Upper lobe of left lung (tissue), 6 donors: ENCODE results near the gene FBXL7. TPM values are rescaled to one million over a fixed set of nuclear protein-coding genes. Genes with fewer than 3 reads are reported as not detected.
"Not testable (repeated sequence)": the region's sequence is repeated elsewhere in the genome, so short reads cannot be mapped to it uniquely, and the experiment has no call there.

Experiments used
- ATAC-seq, 2 donors: fragments of 200-7000 bp; cut with Tn5 transposase; one replicate each; pipeline ENCODE4 v1.9.1; 2022; ENCODE audit warnings: mild to moderate bottlenecking in 2 of 2, moderate library complexity in 2 of 2; ENCODE audit not compliant: low FRiP score in 2 of 2
- DNase-seq, 2 donors: peaks; one replicate each; pipeline ENCODE4 v3.0.0-alpha.2; 2019 to 2020
- H3K27ac ChIP-seq, 4 donors: fragments of 200-600 bp; sonication (generic); one replicate each; pipeline ENCODE4 v1.5.1; 2016 to 2019
- H3K27me3 ChIP-seq, 4 donors: fragments of 200-600 bp; sonication (generic); one replicate each; pipeline ENCODE4 v1.5.1; 2017 to 2019
- H3K36me3 ChIP-seq, 4 donors: fragments of 200-600 bp; sonication (generic); one replicate each; pipeline ENCODE4 v1.5.1; 2016 to 2019
- H3K4me1 ChIP-seq, 4 donors: fragments of 200-600 bp; sonication (generic); one replicate each; pipeline ENCODE4 v1.5.1; 2018 to 2019
- H3K4me3 ChIP-seq, 4 donors: fragments of 200-600 bp; sonication (generic); one replicate each; pipeline ENCODE4 v1.5.1; 2017 to 2019; ENCODE audit warnings: mild to moderate bottlenecking in 2 of 4, moderate library complexity in 1 of 4
- H3K9me3 ChIP-seq, 4 donors: fragments of 200-600 bp; sonication (generic); one replicate each; pipeline ENCODE4 v1.5.1; 2018 to 2019
- EP300 ChIP-seq, 4 donors: sonication (generic); formaldehyde crosslinking; IDR thresholded peaks; one replicate each; pipeline ENCODE4 v1.5.1; 2017; ENCODE audit warnings: antibody characterized with exemption in 4 of 4, control low read depth in 2 of 4
- POLR2A ChIP-seq, 4 donors: fragments of 450-650 bp; IDR thresholded peaks; one replicate each; pipeline ENCODE4 v1.5.1; 2016 to 2017; ENCODE audit warnings: antibody characterized with exemption in 4 of 4, mild to moderate bottlenecking in 2 of 4
- POLR2AphosphoS5 ChIP-seq, 2 donors: sonication (generic); formaldehyde crosslinking; IDR thresholded peaks; one replicate each; pipeline ENCODE4 v1.5.1; 2017; ENCODE audit warnings: antibody characterized with exemption in 2 of 2
- WGBS, 2 donors: methylation state at CpG; one replicate each; pipeline ENCODE4 v1.1.5; 2017 to 2018; 5-methylcytosine and 5-hydroxymethylcytosine counted together
- total RNA-seq, 6 donors: library from RNA; depleted of rRNA in 4 of 6; stranded (reverse); fragments of >200 nt in 4 of 6; gene quantifications; one replicate each; pipeline versions ENCODE4 v1.1.0 to v1.2.1, GENCODE V29; 2016 to 2021
- TF ChIP-seq, protein P1 (sequence below), 6 experiments: fragments of 450-650 bp in 4 of 6; fragments of 200-600 bp in 2 of 6; sonication (generic) in 2 of 6; IDR thresholded peaks; one replicate each; pipeline ENCODE4 v1.5.1; 2016 to 2019; ENCODE audit warnings: antibody characterized with exemption in 6 of 6
- donor health status: DM: no; HTN: no; CAD: no; lungs with moderate emphysema.
- donor health status: DM: no; HTN: yes; CAD: no; lungs with severe emphysema.

Gene FBXL7
- total RNA-seq, 6 donors from 2014 or later = 4.9 to 13.6 (median 6.9) TPM

DNA sequence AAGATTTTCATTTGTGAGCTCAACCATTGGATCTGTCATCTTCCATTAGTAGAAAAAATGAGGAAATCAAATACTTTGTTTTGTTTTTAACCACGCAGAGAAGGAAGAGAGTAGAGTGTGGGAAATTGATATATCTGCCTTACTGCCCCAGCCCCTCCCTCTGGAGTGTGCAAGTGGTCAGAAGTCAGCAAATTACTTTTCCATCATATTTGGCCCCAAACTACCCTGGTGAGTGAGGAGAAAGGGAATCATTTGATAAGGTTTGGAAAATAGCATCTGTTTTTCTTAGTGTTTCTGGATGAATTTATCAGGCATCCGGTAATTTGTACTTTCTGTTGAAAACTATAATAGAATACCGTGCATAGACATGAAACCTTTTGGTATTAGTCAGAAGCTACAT lies 352.2 kb downstream of the FBXL7 start:
- Histone ChIP-seq H3K9me3 (no peaks in the 10 kb centered on the region), H3K27me3 (no peaks in the 10 kb centered on the region), H3K36me3 (no peaks in the 10 kb centered on the region), H3K4me1 (peaks cover 4 to 22% (median 9%) of the 10 kb centered on the region in 4 donors), H3K27ac (no peak overlapping the region), H3K4me3 (no peak overlapping the region)
- TF ChIP-seq, protein P1, sequence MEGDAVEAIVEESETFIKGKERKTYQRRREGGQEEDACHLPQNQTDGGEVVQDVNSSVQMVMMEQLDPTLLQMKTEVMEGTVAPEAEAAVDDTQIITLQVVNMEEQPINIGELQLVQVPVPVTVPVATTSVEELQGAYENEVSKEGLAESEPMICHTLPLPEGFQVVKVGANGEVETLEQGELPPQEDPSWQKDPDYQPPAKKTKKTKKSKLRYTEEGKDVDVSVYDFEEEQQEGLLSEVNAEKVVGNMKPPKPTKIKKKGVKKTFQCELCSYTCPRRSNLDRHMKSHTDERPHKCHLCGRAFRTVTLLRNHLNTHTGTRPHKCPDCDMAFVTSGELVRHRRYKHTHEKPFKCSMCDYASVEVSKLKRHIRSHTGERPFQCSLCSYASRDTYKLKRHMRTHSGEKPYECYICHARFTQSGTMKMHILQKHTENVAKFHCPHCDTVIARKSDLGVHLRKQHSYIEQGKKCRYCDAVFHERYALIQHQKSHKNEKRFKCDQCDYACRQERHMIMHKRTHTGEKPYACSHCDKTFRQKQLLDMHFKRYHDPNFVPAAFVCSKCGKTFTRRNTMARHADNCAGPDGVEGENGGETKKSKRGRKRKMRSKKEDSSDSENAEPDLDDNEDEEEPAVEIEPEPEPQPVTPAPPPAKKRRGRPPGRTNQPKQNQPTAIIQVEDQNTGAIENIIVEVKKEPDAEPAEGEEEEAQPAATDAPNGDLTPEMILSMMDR (IDR thresholded peaks at IDR 0.05) = no peak
- TF ChIP-seq EP300 (IDR thresholded peaks at IDR 0.05) (no peak), POLR2A (IDR thresholded peaks at IDR 0.05) (no peak), POLR2AphosphoS5 (IDR thresholded peaks at IDR 0.05) (no peak)
- no peak for ATAC-seq
- WGBS, 2 donors = 56 to 61% methylated on average over 3 of the region's 3 CpGs
- no peak for DNase-seq

DNA sequence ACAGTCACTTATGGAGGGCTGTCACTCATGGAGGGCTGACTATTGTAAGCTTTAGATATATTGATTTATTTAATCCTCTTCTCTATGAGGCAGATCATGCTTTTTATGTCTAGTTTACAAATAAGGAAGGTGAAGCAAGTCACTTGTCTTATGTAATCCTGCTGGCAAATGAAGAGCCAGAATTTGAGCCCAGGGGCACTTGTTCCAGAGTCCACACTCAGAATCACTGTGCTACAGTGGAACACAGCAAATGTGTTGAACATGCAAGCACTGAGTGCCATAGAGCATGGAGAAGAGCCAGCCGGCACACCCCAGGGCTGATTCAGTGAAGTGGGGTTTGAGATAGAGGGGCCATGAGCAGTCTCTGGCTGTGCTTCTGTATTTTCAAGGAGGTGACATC lies 353.0 kb downstream of the FBXL7 start:
- no peaks in the 10 kb centered on the region for H3K36me3 ChIP-seq
- no peak overlapping the region for H3K27ac ChIP-seq
- H3K4me1 ChIP-seq = peaks cover 4 to 22% (median 9%) of the 10 kb centered on the region in 4 donors
- 83 to 94% methylated on average over 1 of the region's 1 CpG for WGBS, 2 donors
- no peaks in the 10 kb centered on the region for H3K27me3 ChIP-seq
- DNase-seq (no peak), ATAC-seq (no peak)
- no peak for TF ChIP-seq POLR2AphosphoS5 (IDR thresholded peaks at IDR 0.05)
- TF ChIP-seq, protein P1 (IDR thresholded peaks at IDR 0.05) = no peak
- no peak for TF ChIP-seq POLR2A (IDR thresholded peaks at IDR 0.05)
- no peak for TF ChIP-seq EP300 (IDR thresholded peaks at IDR 0.05)
- no peak overlapping the region for H3K4me3 ChIP-seq
- no peaks in the 10 kb centered on the region for H3K9me3 ChIP-seq

DNA sequence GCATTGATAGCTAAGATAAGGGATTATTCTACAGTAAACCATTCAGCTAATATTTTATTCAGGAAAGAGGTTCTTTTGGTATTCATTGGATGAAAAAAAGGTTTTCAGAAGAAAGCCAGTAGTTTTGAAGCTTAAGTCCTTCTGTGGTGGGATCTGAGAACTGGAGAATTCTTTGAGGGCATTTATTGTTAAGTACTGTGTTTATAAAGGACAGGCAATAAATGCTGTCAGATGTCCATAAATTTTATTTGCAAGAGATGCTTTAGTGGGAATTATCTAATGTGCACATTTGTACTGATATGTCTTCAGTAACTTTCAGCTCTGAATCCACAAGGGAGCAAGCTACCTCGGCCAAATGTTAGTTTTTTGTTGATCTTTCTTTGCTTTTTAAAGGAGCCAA lies 358.3 kb downstream of the FBXL7 start:
- 80 to 81% methylated on average over 1 of the region's 1 CpG for WGBS, 2 donors
- peaks cover 0 to 2% (median 0%) of the 10 kb centered on the region in 4 donors for H3K9me3 ChIP-seq
- H3K36me3 ChIP-seq = no peaks in the 10 kb centered on the region
- DNase-seq (no peak), ATAC-seq (no peak)
- H3K27ac ChIP-seq = no peak overlapping the region
- peaks cover 0 to 8% (median 2%) of the 10 kb centered on the region in 4 donors for H3K4me1 ChIP-seq
- H3K4me3 ChIP-seq = no peak overlapping the region
- TF ChIP-seq POLR2A (IDR thresholded peaks at IDR 0.05) (no peak), EP300 (IDR thresholded peaks at IDR 0.05) (no peak), POLR2AphosphoS5 (IDR thresholded peaks at IDR 0.05) (no peak)
- TF ChIP-seq, protein P1 (IDR thresholded peaks at IDR 0.05) = no peak
- no peaks in the 10 kb centered on the region for H3K27me3 ChIP-seq

DNA sequence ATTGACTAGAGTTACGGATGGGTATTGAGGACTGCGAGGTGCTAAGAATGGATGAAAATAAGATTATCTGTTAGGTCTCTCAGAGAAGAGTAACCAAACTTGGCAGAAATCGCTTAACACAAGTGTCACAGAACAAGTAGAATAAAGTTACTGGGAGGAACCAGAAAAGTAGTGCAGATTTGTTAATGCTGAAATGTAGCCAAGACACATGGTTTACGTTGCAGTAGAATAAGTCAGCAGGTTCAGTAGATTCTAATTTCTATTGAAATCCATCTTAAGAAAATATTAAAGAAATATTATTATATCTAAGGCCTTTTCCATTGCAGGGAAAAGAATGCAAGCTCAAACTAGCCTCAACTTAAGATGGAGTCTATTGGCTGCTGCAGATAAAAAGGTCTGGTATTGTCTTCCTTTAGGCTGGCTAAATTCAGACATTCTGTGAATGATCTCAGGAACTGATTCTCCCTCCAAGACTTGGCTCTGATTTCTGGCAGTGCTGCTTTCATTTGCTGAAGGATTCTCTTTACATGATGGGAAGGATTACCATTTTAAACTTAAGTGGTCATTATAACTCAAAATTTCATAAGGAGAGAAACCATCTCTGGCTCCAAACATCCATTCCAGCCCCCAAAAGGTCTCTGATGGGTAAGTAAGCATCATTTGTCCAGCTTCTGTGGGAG lies 364.7 kb downstream of the FBXL7 start:
- peaks cover 0 to 2% (median 0%) of the 10 kb centered on the region in 4 donors for H3K9me3 ChIP-seq
- no peaks in the 10 kb centered on the region for H3K4me1 ChIP-seq
- H3K27me3 ChIP-seq = no peaks in the 10 kb centered on the region
- 87% methylated on average over 4 of the region's 4 CpGs for WGBS, 2 donors
- no peaks in the 10 kb centered on the region for H3K36me3 ChIP-seq
- no peak overlapping the region for H3K27ac ChIP-seq
- H3K4me3 ChIP-seq = no peak overlapping the region
- DNase-seq (no peak), ATAC-seq (no peak)
- TF ChIP-seq POLR2AphosphoS5 (IDR thresholded peaks at IDR 0.05) = no peak
- TF ChIP-seq POLR2A (IDR thresholded peaks at IDR 0.05) = no peak
- TF ChIP-seq, protein P1 (IDR thresholded peaks at IDR 0.05) = no peak
- no peak for TF ChIP-seq EP300 (IDR thresholded peaks at IDR 0.05)

DNA sequence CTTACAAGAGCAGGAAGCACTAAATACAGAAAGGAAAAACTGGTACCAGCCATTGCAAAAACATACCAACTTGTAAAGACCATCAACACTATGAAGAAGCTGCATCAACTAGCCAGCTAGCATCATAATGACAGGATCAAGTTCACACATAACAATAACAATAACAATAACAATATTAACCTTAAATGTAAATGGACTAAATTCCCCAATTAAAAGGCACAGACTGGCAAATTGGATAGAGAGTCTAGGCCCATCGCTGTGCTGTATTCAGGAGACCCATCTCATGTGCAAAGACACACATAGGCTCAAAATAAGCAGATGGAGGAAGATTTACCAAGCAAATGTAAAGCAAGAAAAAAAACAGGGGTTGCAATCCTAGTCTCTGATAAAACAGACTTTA lies 372.3 kb downstream of the FBXL7 start:
- WGBS, 2 donors = 92 to 97% methylated on average over 1 of the region's 1 CpG
- not testable (repeated sequence) for H3K4me1 ChIP-seq, H3K9me3 ChIP-seq, H3K4me3 ChIP-seq, DNase-seq, H3K36me3 ChIP-seq, H3K27ac ChIP-seq, ATAC-seq, H3K27me3 ChIP-seq
